HG02840 (cell line): ENCODE data around the gene ZNF277.
"Not testable (repeated sequence)": the region's sequence is repeated elsewhere in the genome, so short reads cannot be mapped to it uniquely, and the experiment has no call there.

Experiments
- ATAC-seq: cut with Tn5 transposase; IDR thresholded peaks from one replicate; pipeline ENCODE4 v1.9.1; 2021; ENCODE audit warnings: mild to moderate bottlenecking, moderate library complexity, moderate number of reproducible peaks; ENCODE audit not compliant: unreplicated experiment, low FRiP score

ZNF277 gene

DNA sequence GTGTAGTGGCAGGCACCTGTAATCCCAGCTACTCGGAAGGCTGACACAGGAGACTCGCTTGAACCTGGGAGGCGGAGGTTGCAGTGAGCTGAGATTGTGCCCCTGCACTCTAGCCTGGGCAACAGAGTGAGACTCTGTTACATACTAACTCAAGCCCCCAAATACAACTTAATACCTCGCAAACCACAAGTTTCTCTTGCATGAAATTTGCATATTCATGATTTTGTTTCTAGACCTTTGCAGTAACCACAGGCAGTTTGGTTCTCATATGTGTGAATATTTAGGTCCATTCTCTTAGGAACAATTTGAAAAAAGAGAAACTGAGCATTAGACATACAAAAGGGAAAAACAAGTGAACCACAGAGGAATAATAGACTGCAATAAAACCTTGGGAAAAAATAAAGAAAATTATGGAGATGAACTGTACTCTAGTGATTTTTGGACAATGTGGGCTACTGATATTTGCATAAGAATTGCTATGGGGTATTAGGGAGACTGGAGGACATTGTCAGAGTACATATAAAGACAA lies 77.0 kb downstream of the ZNF277 start:
- peak; percentile 60 for ATAC-seq

DNA sequence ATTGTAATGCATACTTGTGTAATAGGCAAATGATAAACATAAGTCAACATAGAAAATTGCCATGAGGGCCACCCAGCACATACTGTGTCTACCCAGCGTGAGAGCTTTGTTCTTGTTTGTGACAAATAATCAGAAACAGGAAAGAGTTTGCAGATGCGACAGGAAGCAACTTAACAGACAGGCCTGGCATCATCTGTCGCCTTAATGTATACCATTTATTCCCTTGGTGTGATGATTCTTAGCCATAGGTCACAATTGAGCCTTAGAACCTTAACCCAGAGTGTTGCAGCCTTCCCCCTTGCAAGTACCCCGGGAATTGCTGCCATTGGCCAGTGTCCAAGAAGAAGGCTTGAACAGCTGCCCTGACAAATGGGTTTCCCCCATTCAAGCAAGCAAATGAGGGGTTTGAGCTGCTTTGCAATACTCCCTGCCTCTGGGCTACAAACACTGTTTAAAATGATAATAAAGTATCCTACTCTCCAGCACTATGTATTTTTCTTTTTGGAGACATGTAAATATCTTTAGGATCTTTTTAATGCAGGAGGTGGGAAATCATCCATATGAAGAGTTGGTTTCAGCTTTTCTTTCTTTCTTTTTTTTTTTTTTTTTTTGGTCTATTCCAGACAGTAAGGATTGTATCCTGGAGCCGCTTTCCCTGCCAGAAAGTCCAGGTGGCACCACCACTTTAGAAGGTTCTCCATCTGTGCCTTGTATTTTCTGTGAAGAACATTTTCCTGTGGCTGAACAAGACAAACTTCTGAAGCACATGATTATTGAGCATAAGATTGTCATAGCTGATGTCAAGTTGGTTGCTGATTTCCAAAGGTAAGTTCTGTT lies 80.0 kb downstream of the ZNF277 start:
- ATAC-seq: peak; percentile 55

DNA sequence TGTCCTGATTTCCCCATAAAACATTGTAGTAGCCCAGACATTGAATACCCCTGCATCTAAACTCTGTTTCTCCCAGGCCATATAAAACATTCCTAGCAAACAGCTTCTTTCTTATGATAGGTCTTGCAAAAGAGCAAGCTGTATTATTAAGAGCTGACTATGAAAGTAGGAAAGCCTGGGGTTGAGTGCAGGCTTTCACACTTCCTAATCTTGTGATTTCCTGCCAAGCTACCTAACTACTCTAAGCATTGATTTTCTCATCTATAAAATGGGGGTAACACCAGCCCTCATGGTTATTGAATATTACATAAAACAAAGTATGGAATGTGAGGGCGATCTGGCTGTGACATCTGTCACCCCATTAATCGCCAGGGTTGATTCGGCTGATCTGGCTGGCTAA lies 81.8 kb downstream of the ZNF277 start:
- no peak for ATAC-seq

DNA sequence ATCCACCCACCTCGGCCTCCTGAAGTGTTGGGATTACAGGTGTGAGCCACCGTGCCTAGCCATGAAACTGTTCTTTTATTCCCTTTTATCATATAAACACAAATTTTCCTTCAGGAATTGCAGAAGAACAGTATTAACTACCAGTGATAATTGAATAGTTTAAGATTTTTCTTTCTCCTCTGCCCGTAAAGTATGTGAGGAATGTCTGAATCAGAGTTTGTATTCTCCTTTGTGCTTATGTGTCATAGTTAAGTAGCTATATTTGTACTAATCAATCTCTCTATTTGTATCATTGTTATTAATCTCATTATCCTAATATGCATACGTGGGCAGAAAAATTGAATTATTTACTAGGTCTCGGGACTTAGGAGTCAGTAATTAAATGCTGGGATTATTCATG lies 83.6 kb downstream of the ZNF277 start:
- ATAC-seq: no peak

DNA sequence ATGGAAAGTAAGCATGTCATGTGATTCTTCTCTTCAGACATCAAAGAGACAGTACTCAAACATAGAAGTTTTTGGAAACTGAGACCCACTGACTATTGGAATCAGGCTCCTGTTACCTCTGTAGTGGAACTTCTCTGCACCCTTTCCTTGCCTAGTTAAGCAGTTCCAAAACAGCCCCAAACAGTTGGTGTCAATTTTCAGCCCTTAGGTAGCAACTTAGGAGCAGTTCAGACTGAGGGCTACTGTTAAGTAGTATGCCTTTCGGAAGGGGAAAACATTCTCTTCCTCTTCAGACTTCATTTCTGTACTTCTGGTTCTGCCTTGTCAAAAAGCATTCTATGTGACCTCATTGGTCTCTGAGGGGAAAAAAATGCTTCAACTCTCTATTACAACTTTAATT lies 85.7 kb downstream of the ZNF277 start:
- ATAC-seq: no peak

DNA sequence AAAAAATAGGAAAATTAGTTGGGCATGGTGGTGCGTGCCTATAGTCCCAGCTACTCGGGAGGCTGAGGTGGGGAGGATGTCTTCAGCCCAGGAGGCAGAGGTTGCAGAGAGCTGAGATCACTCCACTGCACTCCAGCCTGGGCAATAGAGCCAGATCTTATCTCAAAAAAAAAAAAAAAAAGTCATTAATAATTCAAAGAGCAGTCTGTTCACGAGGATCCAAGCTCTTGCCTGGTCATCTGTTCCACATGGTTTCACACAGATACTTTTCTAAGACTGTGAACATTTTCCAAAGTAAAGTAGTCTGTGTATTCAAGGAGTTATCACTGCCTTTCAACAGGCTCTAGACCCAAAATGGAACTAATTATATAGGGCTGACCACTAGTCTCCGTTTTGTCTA lies 86.9 kb downstream of the ZNF277 start:
- ATAC-seq: no peak

DNA sequence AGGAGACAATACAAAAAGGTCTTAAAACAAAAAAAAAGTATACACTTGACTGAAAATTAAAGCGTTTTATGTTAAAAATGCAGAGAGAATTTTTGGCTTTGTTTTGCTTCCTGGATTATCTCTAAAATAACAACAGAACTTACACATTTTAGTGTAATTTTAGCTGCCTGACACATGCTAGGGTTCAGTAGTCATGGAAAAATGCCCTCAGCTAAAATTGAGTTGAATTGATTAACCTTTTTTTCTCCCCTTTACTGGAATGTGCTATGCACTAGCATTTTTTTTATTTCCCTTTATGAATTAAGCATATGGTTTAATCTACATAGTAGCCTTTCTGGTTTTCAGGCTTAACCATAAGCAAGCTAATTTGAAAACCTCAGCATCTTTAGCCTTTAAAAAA lies 89.9 kb downstream of the ZNF277 start:
- ATAC-seq: no peak

DNA sequence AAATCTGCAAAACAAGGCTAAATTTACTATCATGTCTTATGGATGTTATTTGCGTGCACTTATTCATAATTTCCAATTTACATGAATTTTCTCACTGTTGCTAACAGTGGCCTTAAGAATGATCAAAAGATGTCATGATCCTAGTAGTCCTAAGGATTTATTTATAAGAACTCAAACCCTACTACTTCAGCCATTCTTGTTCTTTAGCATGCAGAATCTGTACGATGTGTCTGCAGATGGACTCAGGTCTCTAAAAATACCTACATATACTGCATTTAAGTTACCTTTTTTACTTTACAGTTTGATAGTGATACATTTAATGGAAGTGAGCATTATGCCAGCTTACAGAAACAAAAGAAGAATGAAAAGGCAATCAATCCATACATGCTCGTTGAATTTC lies 91.2 kb downstream of the ZNF277 start:
- no peak for ATAC-seq

DNA sequence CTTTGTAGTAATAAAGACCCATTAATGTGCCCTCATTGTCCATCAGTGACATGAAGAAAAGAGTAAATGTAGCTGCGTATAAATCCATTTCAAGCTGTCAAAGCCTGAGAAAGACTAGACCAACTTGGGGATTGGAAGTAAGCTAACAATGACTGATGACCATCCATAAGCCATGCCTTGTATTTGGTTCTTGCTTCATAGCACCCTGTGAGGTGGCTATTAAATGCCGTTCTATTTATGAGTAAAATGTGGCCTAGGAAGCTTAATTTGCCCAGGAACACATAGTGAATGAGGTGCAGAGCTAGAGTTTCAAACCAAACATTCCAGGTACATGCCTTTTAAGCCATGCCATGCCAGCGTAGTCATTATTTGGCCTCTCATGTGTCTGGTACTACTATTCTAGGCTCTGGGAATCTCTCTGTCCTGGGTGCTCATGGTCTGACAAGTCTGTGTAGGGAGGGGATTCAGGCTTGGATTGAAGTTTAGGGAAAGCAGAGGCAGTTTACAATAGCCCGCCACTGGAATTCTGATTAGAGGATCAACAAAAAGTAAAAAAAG lies 92.1 kb downstream of the ZNF277 start:
- ATAC-seq: no peak

DNA sequence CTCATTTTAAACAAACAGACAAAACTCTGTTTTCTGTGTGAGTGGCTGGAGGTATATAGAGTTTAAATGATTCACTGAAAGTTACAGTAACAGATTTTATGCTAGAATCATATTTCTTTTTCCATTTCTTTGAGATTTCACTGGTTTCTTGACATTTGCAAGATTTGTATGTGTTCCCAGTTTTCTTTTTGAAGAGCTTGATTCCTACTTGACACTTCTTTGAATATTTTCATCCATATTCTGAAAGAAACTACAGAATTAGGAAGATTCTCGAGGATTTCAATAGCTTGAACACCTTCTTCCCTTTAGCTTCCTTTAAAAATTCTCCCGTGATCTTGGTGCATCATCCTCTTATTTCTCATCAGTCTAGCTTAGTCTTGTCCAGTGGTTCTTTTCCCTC lies 93.6 kb downstream of the ZNF277 start:
- ATAC-seq: no peak

DNA sequence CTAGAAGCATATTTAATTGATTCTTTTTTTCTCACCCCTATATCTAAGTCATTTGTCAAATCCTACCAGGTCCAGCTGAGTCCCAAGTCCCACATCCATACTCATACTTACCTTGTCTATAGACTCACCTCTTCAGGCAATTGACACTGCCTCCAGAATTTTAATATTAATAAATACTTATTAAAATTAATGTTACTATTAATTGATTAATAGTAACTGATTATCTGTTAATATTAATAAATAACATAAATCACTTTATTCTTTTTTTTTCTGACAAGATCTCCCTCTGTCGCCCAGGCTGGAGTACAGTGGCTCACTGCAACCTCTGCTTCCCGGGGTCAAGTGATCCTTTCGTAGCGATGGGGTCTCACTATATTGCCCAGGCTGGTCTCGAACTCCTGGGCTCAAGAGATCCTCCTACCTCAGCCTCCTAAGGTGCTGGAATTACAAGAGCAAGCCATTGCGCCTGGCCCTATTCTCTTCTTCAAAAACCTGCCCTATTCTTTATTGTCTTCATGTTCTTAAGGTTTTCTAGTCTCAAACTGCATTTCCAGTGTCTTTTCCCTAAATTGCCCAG lies 94.4 kb downstream of the ZNF277 start:
- no peak for ATAC-seq

DNA sequence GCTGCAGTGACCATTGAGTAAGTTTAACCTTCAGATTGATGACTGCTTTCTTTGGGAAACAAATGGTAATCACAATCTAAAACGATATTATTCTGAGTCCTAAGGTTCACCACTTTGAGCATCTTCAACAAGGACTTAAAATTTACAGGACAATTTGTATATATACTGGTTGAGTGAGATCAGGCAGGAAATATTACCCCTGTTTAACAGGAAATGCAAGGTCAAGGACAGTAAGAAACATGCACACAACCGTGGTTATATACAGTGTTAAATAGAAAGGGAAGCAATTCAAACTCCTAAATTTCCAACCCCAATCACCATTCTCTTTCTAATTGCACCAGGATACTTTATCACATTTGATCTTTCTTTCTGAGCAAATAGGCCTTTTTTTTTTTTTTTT lies 96.1 kb downstream of the ZNF277 start:
- no peak for ATAC-seq

DNA sequence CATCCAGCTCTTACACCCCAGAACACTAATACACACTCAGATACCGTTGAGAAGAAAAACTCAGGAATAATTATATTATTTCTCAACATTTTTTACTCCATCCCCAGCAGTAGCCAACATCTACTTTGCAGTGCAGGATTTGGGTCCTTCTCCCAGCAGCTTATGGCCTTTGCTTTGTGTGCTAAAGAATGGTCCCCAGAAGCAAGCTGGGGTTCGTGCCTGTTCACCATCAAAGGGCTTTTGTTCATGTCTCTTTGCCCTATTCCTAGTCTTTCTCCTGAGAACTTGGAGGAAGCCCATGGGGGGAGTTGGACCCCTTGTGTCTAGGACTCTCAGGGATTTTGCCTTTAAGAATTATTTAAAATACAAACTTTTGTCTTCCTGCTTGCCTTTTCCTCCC lies 100.4 kb downstream of the ZNF277 start:
- no peak for ATAC-seq

DNA sequence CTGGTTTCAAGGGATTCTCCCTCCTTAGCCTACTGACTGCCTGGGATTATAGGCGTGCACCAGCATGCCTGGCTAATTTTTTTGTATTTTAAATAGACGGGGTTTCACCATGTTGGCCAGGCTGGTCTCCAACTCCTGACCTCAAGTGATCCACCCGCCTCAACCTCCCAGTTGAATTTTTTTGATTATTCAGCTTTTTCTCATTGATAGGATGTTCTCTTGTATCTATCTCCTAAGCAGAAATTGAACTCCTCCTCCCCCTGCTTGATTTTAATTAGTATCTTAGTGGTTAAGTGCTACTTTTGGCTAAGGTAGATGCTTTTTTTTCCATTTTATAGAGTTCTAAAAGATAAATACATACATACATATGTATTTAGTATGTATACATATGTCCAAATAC lies 101.0 kb downstream of the ZNF277 start:
- ATAC-seq: no peak

DNA sequence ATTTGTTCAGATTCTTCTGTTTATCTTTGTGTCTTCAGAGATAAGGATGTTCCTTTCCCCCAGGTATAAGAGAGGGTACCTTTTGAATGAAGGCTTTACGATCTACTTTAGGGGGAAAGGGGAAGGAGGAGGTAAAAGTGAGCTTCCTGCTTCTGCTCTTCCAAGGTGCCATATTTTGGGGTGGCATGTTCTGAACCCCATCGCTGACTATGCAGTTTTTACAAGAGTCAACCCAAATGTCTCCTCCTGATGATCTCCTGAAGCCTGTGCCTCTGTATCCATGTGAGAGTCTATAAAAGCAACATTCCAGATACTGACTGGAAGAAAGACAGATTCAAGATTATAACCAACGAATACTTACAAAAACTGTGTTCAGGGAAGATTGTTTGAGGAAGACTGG lies 102.5 kb downstream of the ZNF277 start:
- no peak for ATAC-seq

DNA sequence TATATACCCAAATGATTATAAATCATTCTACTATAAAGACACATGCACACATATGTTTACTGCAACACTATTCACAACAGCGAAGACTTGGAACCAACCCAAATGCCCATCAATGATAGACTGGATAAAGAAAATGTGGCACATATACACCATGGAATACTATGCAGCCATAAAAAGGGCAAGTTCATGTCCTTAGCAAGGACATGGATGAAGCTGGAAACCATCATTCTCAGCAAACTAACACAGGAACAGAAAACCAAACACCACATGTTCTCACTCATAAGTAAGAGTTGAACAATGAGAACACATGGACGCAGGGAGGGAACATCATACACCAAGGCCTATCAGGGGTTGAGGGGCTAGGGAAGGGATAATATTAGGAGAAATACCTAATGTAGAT lies 110.3 kb downstream of the ZNF277 start:
- ATAC-seq: not testable (repeated sequence)

DNA sequence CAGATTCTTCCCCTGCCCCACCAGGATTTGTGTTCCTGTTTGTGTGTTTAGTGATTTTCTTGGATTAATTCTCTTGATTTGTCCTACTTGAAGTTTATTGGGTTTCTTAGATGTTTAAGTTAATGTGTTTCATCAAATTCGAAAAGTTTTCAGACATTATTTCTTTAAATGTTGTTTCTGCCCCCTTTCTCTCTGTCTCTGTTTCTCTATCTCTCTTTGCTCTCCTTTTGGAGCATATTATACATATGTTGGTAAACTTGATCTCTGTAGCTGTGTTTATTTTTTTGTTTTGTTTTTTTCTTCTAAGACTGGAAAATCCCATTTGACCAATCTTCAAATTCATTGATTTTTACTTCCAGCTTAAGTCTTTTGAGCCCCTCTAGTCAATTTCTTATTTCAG lies 115.6 kb downstream of the ZNF277 start:
- ATAC-seq: no peak

DNA sequence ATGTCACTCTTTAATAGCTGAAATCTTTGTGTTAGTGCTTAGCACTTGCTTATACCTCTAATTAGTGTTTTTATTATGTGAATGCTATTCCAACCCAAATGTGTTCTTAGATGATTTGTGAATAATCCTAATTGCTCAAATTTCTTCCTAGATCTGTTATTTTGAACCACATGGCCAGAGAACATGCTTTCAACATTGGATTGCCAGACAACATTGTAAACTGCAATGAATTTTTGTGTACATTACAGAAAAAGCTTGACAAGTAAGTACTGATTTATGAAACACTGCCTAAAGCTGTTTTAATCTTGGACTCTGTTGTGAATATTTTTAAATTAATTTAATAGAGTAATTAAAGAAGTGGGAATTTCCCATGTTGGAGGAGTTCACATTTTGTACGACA lies 121.1 kb downstream of the ZNF277 start:
- no peak for ATAC-seq

DNA sequence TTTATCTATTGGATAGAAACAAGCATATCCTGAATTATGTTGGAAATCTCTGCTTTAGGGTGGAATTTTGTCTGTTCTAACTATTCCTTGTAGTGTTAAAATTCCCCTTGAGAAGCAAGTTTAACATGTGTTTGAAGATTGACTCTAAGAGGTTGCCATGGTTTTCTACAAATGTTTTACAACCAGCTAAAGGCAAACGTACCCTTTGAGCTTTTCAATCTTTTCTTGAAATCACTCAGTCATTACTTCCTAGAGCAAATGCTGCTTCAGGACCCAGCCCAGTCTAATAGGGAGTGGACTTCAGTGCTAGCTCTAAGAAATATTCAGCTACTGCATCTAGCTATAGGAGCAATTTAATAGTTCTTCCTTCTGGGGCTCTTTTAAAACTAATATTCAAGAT lies 125.0 kb downstream of the ZNF277 start:
- no peak for ATAC-seq

DNA sequence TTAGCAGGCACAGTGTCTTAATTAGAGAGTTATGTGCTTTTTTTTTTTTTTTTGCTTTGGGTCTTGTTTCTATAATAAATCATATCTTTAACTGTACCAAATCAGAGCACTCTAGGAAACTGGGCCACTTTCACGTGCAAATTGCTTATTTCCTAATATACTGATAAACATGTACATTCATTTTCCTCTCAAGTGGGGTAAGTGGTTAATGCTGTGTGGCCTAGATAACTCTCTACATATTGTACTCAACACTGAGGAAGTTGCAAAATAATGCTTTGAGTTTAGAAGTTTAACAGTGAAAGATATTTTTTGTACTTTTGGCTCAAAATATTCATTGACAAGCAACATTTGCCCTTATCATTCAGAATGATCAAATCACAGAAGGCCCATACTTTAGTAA lies 127.9 kb downstream of the ZNF277 start:
- no peak for ATAC-seq

DNA sequence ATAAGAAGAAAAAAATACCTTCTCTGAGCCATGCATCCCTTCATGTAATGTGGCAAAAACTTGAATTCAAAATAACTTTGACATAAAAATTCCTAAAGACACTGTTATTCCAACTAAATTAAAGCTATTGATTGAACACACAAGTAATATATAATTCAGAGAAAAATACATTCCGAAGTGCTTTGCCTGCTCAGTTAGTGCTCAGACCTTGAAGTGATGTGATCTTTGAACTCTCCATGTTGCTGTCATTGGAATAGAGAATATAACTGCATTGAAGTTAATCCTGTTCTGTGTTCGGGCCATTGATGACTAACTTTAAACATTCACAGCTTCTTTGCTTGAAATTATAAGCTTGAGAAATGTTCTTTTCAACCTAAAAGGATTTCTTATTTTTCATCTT lies 129.8 kb downstream of the ZNF277 start:
- no peak for ATAC-seq
